Naive B cell (primary cell): ENCODE data around the gene GLRX2. TPM values are rescaled to one million over a fixed set of nuclear protein-coding genes. Genes with fewer than 3 reads are reported as not detected.

ENCODE experiments used
- polyA plus RNA-seq, 6 donors: library from polyadenylated mRNA; unstranded; fragments of 300-500 nt; fragmentation: Illumina TruSeq; gene quantifications; one replicate each; pipeline ENCODE4 v1.2.3, GENCODE V29; 2021; ENCODE audit warnings: low read depth in 6 of 6

Gene GLRX2
- polyA plus RNA-seq, 6 donors from 2014 or later, result 5.7 to 13.3 (median 7.5) TPM

Other genes with a start within 250 kb of the GLRX2 start
- 10 to 100 TPM; 40.8 to 59.5 (median 45.0) TPM for gene UCHL5, start 46.1 kb downstream of the GLRX2 start, polyA plus RNA-seq
- 100 to 1,000 TPM in 3 of 6 donors, 10 to 100 TPM in 3; 85.3 to 118 (median 102) TPM for gene RO60, start 45.8 kb downstream of the GLRX2 start, polyA plus RNA-seq
- gene CDC73, start 16.6 kb upstream of the GLRX2 start, polyA plus RNA-seq, result 10 to 100 TPM; 49.0 to 78.3 (median 62.7) TPM
- under 1 TPM in 2 of 6 donors, not detected in 4; 0.22 to 0.34 TPM for gene B3GALT2, start 81.2 kb upstream of the GLRX2 start, polyA plus RNA-seq